Calu3 (cell line): Measurements from ENCODE around the gene KCP. TPM values are rescaled to one million over a fixed set of nuclear protein-coding genes. Genes with fewer than 3 reads are reported as not detected.

Experiments
- BruUV-seq: library from RNA; stranded (reverse); fragments of 400-500 nt; replicated peaks from 2 replicates; lab custom pipeline; 2021; lab: Mats Ljungman, UMichigan
- CTCF ChIA-PET: fragments of 300-600 bp; sonication (Branson Sonifier 250); formaldehyde crosslinking; loops from one replicate; lab custom pipeline; 2022; ENCODE audit warnings: antibody characterized with exemption; lab: Charles Lee
- DNase-seq: peaks from one replicate; pipeline ENCODE4 v3.0.0; 2022
- H3K27ac Mint-ChIP-seq: one replicate; pipeline ENCODE4 v1.8.0; 2022; ENCODE audit warnings: mixed read lengths; ENCODE audit not compliant: unreplicated experiment
- H3K27me3 Mint-ChIP-seq: one replicate; pipeline ENCODE4 v1.8.0; 2022; ENCODE audit warnings: mixed read lengths; ENCODE audit not compliant: unreplicated experiment
- H3K36me3 Mint-ChIP-seq: one replicate; pipeline ENCODE4 v1.8.0; 2022; ENCODE audit warnings: mild to moderate bottlenecking, moderate library complexity, mixed read lengths; ENCODE audit not compliant: insufficient read depth, unreplicated experiment
- H3K4me1 Mint-ChIP-seq: one replicate; pipeline ENCODE4 v1.8.0; 2022; ENCODE audit warnings: mild to moderate bottlenecking, low read depth, mixed read lengths; ENCODE audit not compliant: unreplicated experiment
- H3K4me3 Mint-ChIP-seq: one replicate; pipeline ENCODE4 v1.8.0; 2022; ENCODE audit warnings: mild to moderate bottlenecking, low read depth, moderate library complexity, mixed read lengths; ENCODE audit not compliant: unreplicated experiment
- H3K9me3 Mint-ChIP-seq: one replicate; pipeline ENCODE4 v1.8.0; 2022; ENCODE audit warnings: low read depth, mixed read lengths; ENCODE audit not compliant: unreplicated experiment
- CTCF ChIP-seq: fragments of 200-600 bp; IDR thresholded peaks from one replicate; pipeline ENCODE4 v1.8.0; 2022; ENCODE audit warnings: antibody characterized with exemption; ENCODE audit not compliant: unreplicated experiment
- intact Hi-C: fragments of 100-400 bp; cut with micrococcal nuclease; formaldehyde crosslinking; loops from one replicate; pipeline ENCODE4 v1.10.0; 2022; ENCODE audit not compliant: unreplicated experiment
- total RNA-seq: library from RNA; stranded (reverse); gene quantifications from 2 replicates; pipeline ENCODE4 v1.2.3, GENCODE V29; 2022

Gene KCP
- total RNA-seq, 1 experiment from 2014 or later: 6.8 TPM

GRCh38 chr7:128928882-128929788 lies 18.6 kb upstream of the KCP start:
- intact Hi-C loops: no loop called here
- CTCF ChIA-PET: no interaction called here
- no peak for DNase-seq
- Mint-ChIP-seq H3K4me1 (no peaks in the 10 kb centered on the region), H3K9me3 (no peaks in the 10 kb centered on the region), H3K4me3 (no peak overlapping the region), H3K36me3 (no peaks in the 10 kb centered on the region), H3K27me3 (no peaks in the 10 kb centered on the region), H3K27ac (no peak overlapping the region)
- BruUV-seq: no TSS peak
- TF ChIP-seq CTCF: no peak

GRCh38 chr7:128928159-128928813 lies 17.8 kb upstream of the KCP start:
- no peak for TF ChIP-seq CTCF
- CTCF ChIA-PET: no interaction called here

GRCh38 chr7:128924707-128925588 lies 14.4 kb upstream of the KCP start:
- Mint-ChIP-seq H3K9me3 (no peaks in the 10 kb centered on the region), H3K27me3 (peaks cover 26% of the 10 kb centered on the region), H3K36me3 (no peaks in the 10 kb centered on the region), H3K4me3 (no peak overlapping the region), H3K27ac (no peak overlapping the region), H3K4me1 (peaks cover 12% of the 10 kb centered on the region)
- BruUV-seq: no TSS peak
- TF ChIP-seq CTCF: no peak
- CTCF ChIA-PET: interaction anchor here (1.1 kb wide), 1 partner anchor 9 kb away, joined by 3 read pairs; no protein-coding TSS in a partner anchor
- DNase-seq: no peak
- intact Hi-C loops: no loop called here

More at GRCh38 chr7:128928159-128928813, 17.8 kb upstream of the KCP start:
- Mint-ChIP-seq H3K9me3 (no peaks in the 10 kb centered on the region), H3K27ac (no peak overlapping the region), H3K36me3 (no peaks in the 10 kb centered on the region), H3K4me3 (no peak overlapping the region), H3K4me1 (no peaks in the 10 kb centered on the region), H3K27me3 (no peaks in the 10 kb centered on the region)
- intact Hi-C loops: no loop called here
- no TSS peak for BruUV-seq
- no peak for DNase-seq

GRCh38 chr7:128923411-128923800 lies 12.9 kb upstream of the KCP start:
- BruUV-seq: no TSS peak
- no peak for TF ChIP-seq CTCF
- CTCF ChIA-PET: no interaction called here
- H3K36me3 Mint-ChIP-seq: no peaks in the 10 kb centered on the region
- H3K4me3 Mint-ChIP-seq: no peak overlapping the region
- intact Hi-C loops: no loop called here
- peaks cover 40% of the 10 kb centered on the region for H3K27me3 Mint-ChIP-seq
- DNase-seq: no peak
- H3K9me3 Mint-ChIP-seq: no peaks in the 10 kb centered on the region
- H3K4me1 Mint-ChIP-seq: peaks cover 12% of the 10 kb centered on the region
- H3K27ac Mint-ChIP-seq: no peak overlapping the region
